BE2C (cell line): ENCODE data around the gene FADD.

ENCODE experiments used
- DNase-seq: peaks from one replicate; pipeline ENCODE4 v3.0.0-alpha.2; 2020
- H3K27me3 ChIP-seq: fragments of 250-450 bp; sonication (Bioruptor Pico); 2 replicates; pipeline ENCODE4 v1.5.1; 2020; ENCODE audit warnings: mild to moderate bottlenecking
- H3K36me3 ChIP-seq: fragments of 250-450 bp; sonication (Bioruptor Pico); 2 replicates; pipeline ENCODE4 v1.5.1; 2020; ENCODE audit warnings: mild to moderate bottlenecking
- H3K4me1 ChIP-seq: fragments of 250-450 bp; sonication (Bioruptor Pico); 2 replicates; pipeline ENCODE4 v1.5.1; 2020
- H3K4me3 ChIP-seq: 2 replicates; pipeline ENCODE4 v1.5.1; 2011; ENCODE audit warnings: low read depth, low read length
- H3K9me3 ChIP-seq: fragments of 250-450 bp; sonication (Bioruptor Pico); 2 replicates; pipeline ENCODE4 v1.5.1; 2020
- TF ChIP-seq, protein P1 (sequence below): IDR thresholded peaks from 2 replicates; pipeline ENCODE4 v1.5.1; 2012; ENCODE audit warnings: mild to moderate bottlenecking, low read depth, low read length

FADD gene

GRCh38 chr11:70201882-70202861 lies 924 bp upstream of the FADD start:
- H3K9me3 ChIP-seq: no peaks in the 10 kb centered on the region
- no peaks in the 10 kb centered on the region for H3K27me3 ChIP-seq
- H3K4me3 ChIP-seq: peak overlapping the region; percentile 95
- DNase-seq: no peak
- peaks cover 3% of the 10 kb centered on the region; the same call in 1 of the 2 replicates for H3K4me1 ChIP-seq
- TF ChIP-seq, protein P1, sequence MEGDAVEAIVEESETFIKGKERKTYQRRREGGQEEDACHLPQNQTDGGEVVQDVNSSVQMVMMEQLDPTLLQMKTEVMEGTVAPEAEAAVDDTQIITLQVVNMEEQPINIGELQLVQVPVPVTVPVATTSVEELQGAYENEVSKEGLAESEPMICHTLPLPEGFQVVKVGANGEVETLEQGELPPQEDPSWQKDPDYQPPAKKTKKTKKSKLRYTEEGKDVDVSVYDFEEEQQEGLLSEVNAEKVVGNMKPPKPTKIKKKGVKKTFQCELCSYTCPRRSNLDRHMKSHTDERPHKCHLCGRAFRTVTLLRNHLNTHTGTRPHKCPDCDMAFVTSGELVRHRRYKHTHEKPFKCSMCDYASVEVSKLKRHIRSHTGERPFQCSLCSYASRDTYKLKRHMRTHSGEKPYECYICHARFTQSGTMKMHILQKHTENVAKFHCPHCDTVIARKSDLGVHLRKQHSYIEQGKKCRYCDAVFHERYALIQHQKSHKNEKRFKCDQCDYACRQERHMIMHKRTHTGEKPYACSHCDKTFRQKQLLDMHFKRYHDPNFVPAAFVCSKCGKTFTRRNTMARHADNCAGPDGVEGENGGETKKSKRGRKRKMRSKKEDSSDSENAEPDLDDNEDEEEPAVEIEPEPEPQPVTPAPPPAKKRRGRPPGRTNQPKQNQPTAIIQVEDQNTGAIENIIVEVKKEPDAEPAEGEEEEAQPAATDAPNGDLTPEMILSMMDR: no peak
- H3K36me3 ChIP-seq: peaks cover 18% of the 10 kb centered on the region

DNA sequence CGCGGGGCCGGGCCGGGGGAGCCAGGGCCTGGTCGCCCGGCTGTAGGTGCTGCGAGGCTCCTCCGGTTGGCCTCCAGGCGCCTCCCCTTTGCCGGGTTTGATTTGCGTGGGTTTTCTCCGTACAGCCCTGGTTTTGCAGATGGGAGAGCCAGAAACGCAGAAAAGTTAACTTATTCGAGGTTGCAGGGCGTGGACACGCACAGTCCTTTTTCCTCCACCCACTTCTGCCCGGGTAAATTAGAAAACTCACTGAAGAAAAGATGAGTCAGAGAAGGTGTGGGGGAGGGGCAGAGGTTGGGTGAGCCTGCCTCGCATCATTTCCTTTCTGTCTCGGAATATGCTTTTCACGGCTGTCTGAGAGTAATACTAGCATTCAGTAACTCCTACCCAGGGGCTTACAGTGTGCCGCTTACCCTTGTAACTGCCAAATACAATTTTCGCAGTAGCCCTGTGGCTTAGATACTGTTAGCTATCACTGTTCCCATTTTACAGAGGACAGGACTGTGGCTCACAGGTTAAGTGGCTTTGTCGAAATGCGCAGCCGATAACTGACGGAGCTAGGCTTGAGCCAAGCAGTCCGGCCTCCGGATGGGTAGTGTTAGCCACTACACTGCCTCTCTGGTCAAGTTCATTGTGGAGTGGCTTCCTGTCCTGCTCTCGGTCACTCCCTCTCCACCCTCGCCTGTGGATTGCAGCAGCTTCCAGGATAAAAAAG lies 812 bp downstream of the FADD start:
- Histone ChIP-seq H3K4me3 (peak overlapping the region; percentile 95), H3K9me3 (no peaks in the 10 kb centered on the region), H3K27me3 (no peaks in the 10 kb centered on the region), H3K36me3 (peaks cover 24% of the 10 kb centered on the region), H3K4me1 (peaks cover 3% of the 10 kb centered on the region; the same call in 1 of the 2 replicates)
- TF ChIP-seq, protein P1: no peak
- DNase-seq: peak; percentile 72

- peaks cover 25% of the 10 kb centered on the region for H3K36me3 ChIP-seq
- H3K4me3 ChIP-seq: peak overlapping the region; percentile 95
- no peaks in the 10 kb centered on the region for H3K27me3 ChIP-seq
- TF ChIP-seq, protein P1: no peak
- H3K9me3 ChIP-seq: no peaks in the 10 kb centered on the region
- H3K4me1 ChIP-seq: peaks cover 3% of the 10 kb centered on the region; the same call in 1 of the 2 replicates
- no peak for DNase-seq
Observed at GRCh38 chr11:70204466-70204799, 1.3 kb downstream of the FADD start.

DNA sequence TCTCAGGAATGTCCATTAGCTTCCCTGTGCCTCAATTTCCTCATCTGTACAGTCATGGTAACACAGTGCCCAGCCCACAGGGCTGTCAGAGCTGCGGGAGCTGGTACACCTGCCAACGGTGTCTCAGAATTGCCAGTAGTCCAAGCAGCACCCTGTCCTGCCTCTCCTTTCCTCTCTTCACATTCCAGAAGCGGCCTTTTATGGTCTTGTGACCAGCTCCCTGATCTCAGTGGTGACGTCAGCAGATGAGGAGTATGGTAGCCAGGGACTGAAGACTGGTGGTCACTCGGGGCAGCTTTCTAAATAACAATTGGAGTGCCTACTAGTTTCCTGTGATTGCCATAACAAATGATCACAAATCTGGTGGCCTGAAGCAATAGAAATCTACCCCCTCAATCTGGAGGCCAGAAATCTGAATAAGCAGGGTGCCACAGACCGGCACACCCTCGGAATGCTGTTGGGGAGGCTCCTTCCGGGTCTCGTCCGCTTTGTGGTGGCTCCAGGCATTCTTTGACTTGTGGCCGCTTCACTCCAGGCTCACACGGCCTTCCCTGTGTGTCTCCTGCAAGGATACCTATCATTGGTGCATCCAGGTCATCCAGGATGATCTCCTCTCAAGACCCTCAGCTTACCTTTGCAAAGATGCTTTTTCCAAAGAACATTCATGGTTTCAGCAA lies 2.1 kb downstream of the FADD start:
- Histone ChIP-seq H3K4me1 (peaks cover 3% of the 10 kb centered on the region; the same call in 1 of the 2 replicates), H3K4me3 (no peak overlapping the region), H3K9me3 (no peaks in the 10 kb centered on the region), H3K27me3 (no peaks in the 10 kb centered on the region), H3K36me3 (peaks cover 29% of the 10 kb centered on the region)
- TF ChIP-seq, protein P1: no peak
- DNase-seq: no peak

- Histone ChIP-seq H3K4me1 (peaks cover 3% of the 10 kb centered on the region; the same call in 1 of the 2 replicates), H3K4me3 (no peak overlapping the region), H3K36me3 (peaks cover 29% of the 10 kb centered on the region), H3K27me3 (no peaks in the 10 kb centered on the region), H3K9me3 (no peaks in the 10 kb centered on the region)
- TF ChIP-seq, protein P1: no peak
- DNase-seq: no peak
Observed at GRCh38 chr11:70205766-70206165, 2.7 kb downstream of the FADD start.
